Adrenal gland (tissue), 12 donors: ENCODE data around the gene MTERF2. TPM values are rescaled to one million over a fixed set of nuclear protein-coding genes. Genes with fewer than 3 reads are reported as not detected.

Experiments
- DNase-seq, 7 donors: peaks; one replicate each; pipeline ENCODE4 v3.0.0-alpha.2; 2019 to 2020
- H3K27ac ChIP-seq, 5 donors: fragments of 200-600 bp; sonication (generic) in 4 of 5; 1 replicate in 3 of 5; 2 replicates in 2 of 5; pipeline versions ENCODE4 v1.5.1 to v1.8.0; 2016 to 2020; ENCODE audit warnings: mild to moderate bottlenecking in 1 of 5
- H3K27me3 ChIP-seq: fragments of 200-600 bp; 2 replicates; pipeline ENCODE4 v1.8.0; 2021
- H3K36me3 ChIP-seq, 2 donors: fragments of 200-600 bp; replicated peaks in 1 of 2; 1 replicate in 1 of 2; 2 replicates in 1 of 2; pipeline versions ENCODE4 v1.5.1 to v1.8.0; 2018 to 2022
- H3K4me1 ChIP-seq, 2 donors: fragments of 200-600 bp; replicated peaks in 1 of 2; 1 replicate in 1 of 2; 2 replicates in 1 of 2; pipeline versions ENCODE4 v1.5.1 to v1.8.0; 2018 to 2021
- H3K4me3 ChIP-seq, 4 donors: fragments of 200-600 bp; sonication (generic) in 3 of 4; one replicate each; pipeline ENCODE4 v1.5.1; 2016 to 2018
- H3K9me3 ChIP-seq, 3 donors: fragments of 200-600 bp; sonication (generic) in 1 of 3; replicated peaks in 1 of 3; 1 replicate in 2 of 3; 2 replicates in 1 of 3; pipeline versions ENCODE4 v1.5.1 to v1.8.0; 2016 to 2021
- CTCF ChIP-seq, 6 experiments: fragments of 450-650 bp in 4 of 6; fragments of 200-600 bp in 2 of 6; sonication (generic) in 1 of 6; IDR thresholded peaks; 1 replicate in 5 of 6; 2 replicates in 1 of 6; pipeline versions ENCODE4 v1.5.1 to v1.8.0; 2016 to 2021; ENCODE audit warnings: antibody characterized with exemption in 6 of 6, mild to moderate bottlenecking in 2 of 6, moderate library complexity in 1 of 6
- POLR2A ChIP-seq, 2 donors: fragments of 450-650 bp; IDR thresholded peaks; one replicate each; pipeline ENCODE4 v1.6.1; 2017; ENCODE audit warnings: antibody characterized with exemption in 2 of 2, mild to moderate bottlenecking in 2 of 2, moderate library complexity in 1 of 2
- WGBS, 4 donors: extraction: QIAGEN DNeasy Blood & Tissue Kit in 2 of 4; methylation state at CpG; one replicate each; pipeline versions ENCODE4 v1.1.5 to v1.1.7; 2013 to 2017; 5-methylcytosine and 5-hydroxymethylcytosine counted together
- intact Hi-C, 2 donors: fragments of 100-400 bp; cut with DNase I; formaldehyde crosslinking; loops; one replicate each; pipeline versions ENCODE4 v1.14.1 to v1.15.0; 2022 to 2023
- polyA plus RNA-seq, 3 donors: library from polyadenylated mRNA; stranded (reverse); fragments of 200-250 nt in 2 of 3; fragments of 350-450 nt in 1 of 3; fragmentation: Illumina TruSeq in 1 of 3; extraction: RNeasy Lipid Tissue Mini Kit (QIAGEN cat#74804) in 1 of 3; gene quantifications; one replicate each; pipeline ENCODE4 v1.2.3, GENCODE V29; 2013 to 2014
- total RNA-seq, 9 donors: library from RNA; depleted of rRNA in 4 of 9; stranded (reverse); fragments of >200 nt in 4 of 9; fragments of 120-200 nt in 1 of 9; fragmentation: NEBNext Ultra II Directional in 1 of 9; extraction: Animal tissue kit (Norgen Biotek cat#: 25700) in 1 of 9; gene quantifications; one replicate each; pipeline versions ENCODE4 v1.1.0 to v1.2.4, GENCODE V29; 2013 to 2023
- donor health status: healthy with polysubstance abuse.
- donor health status: Bipolar disorder and iron deficiency.
- donor health status: DM: yes; HTN: yes; CAD: no.
- donor health status: DM: no; HTN: no; CAD: no.
- donor health status: DM: no; HTN: no; CAD: no.
- donor health status: DM: yes; HTN: yes; CAD: no.

MTERF2 gene
- total and polyA plus RNA-seq, 12 donors, result 10.2 to 85.0 (median 33.1) TPM

- no peaks in the 10 kb centered on the region for H3K27me3 ChIP-seq
- H3K4me3 ChIP-seq, result no peak overlapping the region
- intact Hi-C loops, result no loop called here
- H3K4me1 ChIP-seq, result peaks cover 6 to 33% of the 10 kb centered on the region in 2 donors
- WGBS, 4 donors, result 85 to 93% (median 89%) methylated on average over 3 of the region's 3 CpGs
- DNase-seq, result no peak
- TF ChIP-seq POLR2A (IDR thresholded peaks at IDR 0.05) (no peak), CTCF (IDR thresholded peaks at IDR 0.05) (no peak)
- H3K27ac ChIP-seq, result no peak overlapping the region
- H3K36me3 ChIP-seq, result peaks cover 0 to 18% of the 10 kb centered on the region in 2 donors
- no peaks in the 10 kb centered on the region for H3K9me3 ChIP-seq
Measured at GRCh38 chr12:106974511-106974910, 12.4 kb downstream of the MTERF2 start.

GRCh38 chr12:106973545-106973944 is 13.4 kb downstream of the MTERF2 start:
- Histone ChIP-seq H3K27ac (no peak overlapping the region), H3K36me3 (peaks cover 0 to 18% of the 10 kb centered on the region in 2 donors), H3K4me1 (peaks cover 6 to 30% of the 10 kb centered on the region in 2 donors), H3K9me3 (no peaks in the 10 kb centered on the region), H3K27me3 (no peaks in the 10 kb centered on the region), H3K4me3 (no peak overlapping the region)
- DNase-seq, result no peak
- TF ChIP-seq POLR2A (IDR thresholded peaks at IDR 0.05), result no peak
- TF ChIP-seq CTCF (IDR thresholded peaks at IDR 0.05), result no peak
- intact Hi-C loops, result no loop called here

DNA sequence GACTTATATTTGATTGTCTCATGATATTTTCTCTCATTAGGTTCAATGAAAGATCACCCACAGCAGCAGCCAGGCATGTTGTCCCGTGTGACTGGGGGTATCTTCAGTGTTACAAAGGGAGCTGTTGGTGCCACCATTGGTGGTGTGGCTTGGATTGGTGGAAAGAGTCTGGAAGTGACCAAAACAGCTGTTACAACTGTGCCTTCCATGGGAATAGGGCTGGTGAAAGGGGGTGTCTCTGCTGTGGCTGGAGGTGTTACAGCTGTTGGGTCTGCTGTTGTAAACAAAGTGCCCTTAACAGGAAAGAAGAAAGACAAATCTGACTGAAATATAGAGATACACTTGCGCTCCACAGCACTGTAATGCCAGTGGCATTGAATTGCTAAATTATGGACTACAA is 15.9 kb downstream of the MTERF2 start:
- peaks cover 4 to 5% of the 10 kb centered on the region in 2 donors for H3K4me1 ChIP-seq
- TF ChIP-seq POLR2A (IDR thresholded peaks at IDR 0.05) (no peak), CTCF (IDR thresholded peaks at IDR 0.05) (no peak)
- intact Hi-C loops, result no loop called here
- no peaks in the 10 kb centered on the region for H3K9me3 ChIP-seq
- H3K4me3 ChIP-seq, result no peak overlapping the region
- 92 to 98% (median 96%) methylated on average over 2 of the region's 2 CpGs for WGBS, 4 donors
- no peak overlapping the region for H3K27ac ChIP-seq
- H3K36me3 ChIP-seq, result peaks cover 0 to 33% of the 10 kb centered on the region in 2 donors
- no peaks in the 10 kb centered on the region for H3K27me3 ChIP-seq
- no peak for DNase-seq

DNA sequence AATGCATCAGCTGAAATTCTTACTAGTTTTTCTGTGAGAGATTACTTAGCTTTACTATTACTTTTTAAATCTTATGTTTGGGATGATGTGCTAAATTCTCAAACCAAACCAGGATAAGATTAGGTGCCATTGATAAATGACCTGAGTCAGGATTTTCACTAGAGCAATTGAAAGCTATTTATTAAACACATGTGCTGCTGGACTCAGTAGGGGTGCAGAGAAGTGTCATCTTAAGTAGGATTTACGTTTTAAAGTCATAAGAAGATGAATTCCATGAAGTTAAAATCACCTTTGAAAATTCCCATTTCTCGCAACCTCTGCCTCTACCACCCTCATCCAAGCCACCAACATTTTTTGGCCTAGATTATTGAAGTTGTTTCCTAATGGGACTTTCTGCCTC is 22.4 kb downstream of the MTERF2 start:
- peaks cover 0 to 15% of the 10 kb centered on the region in 2 donors for H3K36me3 ChIP-seq
- H3K4me3 ChIP-seq, result no peak overlapping the region
- intact Hi-C loops, result no loop called here
- WGBS, 4 donors, result 80 to 92% (median 87%) methylated on average over 2 of the region's 2 CpGs
- TF ChIP-seq CTCF (IDR thresholded peaks at IDR 0.05), result no peak
- no peak for TF ChIP-seq POLR2A (IDR thresholded peaks at IDR 0.05)
- H3K27me3 ChIP-seq, result no peaks in the 10 kb centered on the region
- no peaks in the 10 kb centered on the region for H3K9me3 ChIP-seq
- no peak for DNase-seq
- H3K4me1 ChIP-seq, result peaks cover 0 to 8% of the 10 kb centered on the region in 2 donors
- no peak overlapping the region for H3K27ac ChIP-seq
